T-cell (primary cell): ENCODE measurements around the gene SSBP2. TPM values are rescaled to one million over a fixed set of nuclear protein-coding genes. Genes with fewer than 3 reads are reported as not detected.

Experiments used
- ATAC-seq, 4 experiments: fragments of 200-7000 bp in 3 of 4; fragments of 150-1000 bp in 1 of 4; cut with Tn5 transposase; replicated peaks in 1 of 4; 1 replicate in 3 of 4; 2 replicates in 1 of 4; pipeline ENCODE4 v1.10.0; 2021; ENCODE audit warnings: moderate library complexity in 3 of 4, mild to moderate bottlenecking in 2 of 4, moderate number of reproducible peaks in 1 of 4
- CTCF ChIA-PET, 2 donors: fragments of 300-600 bp; sonication (Branson Sonifier 250); formaldehyde crosslinking; loops; one replicate each; lab custom pipeline; 2022; ENCODE audit warnings: antibody characterized with exemption in 2 of 2; lab: Charles Lee
- POLR2A ChIA-PET, 2 donors: fragments of 300-600 bp; sonication (Branson Sonifier 250); formaldehyde crosslinking; loops; one replicate each; lab custom pipeline; 2022; ENCODE audit warnings: antibody characterized with exemption in 2 of 2; lab: Charles Lee
- DNase-seq, 35 experiments: peaks; one replicate each; pipeline versions ENCODE4 v3.0.0 to v3.0.0-alpha.2; 2013 to 2023
- H3K27ac ChIP-seq: one replicate; pipeline ENCODE4 v1.5.1; 2013; ENCODE audit warnings: low read length
- H3K27me3 ChIP-seq, 2 experiments: replicated peaks in 1 of 2; 1 replicate in 1 of 2; 2 replicates in 1 of 2; pipeline versions ENCODE4 v1.6.1 to v1.7.0; 2013; ENCODE audit warnings: low read length in 1 of 2, mixed read lengths in 1 of 2; ENCODE audit not compliant: control insufficient read depth in 2 of 2, insufficient read depth in 2 of 2; ENCODE audit errors: extremely low read depth in 1 of 2
- H3K36me3 ChIP-seq, 2 donors: 1 replicate in 1 of 2; 2 replicates in 1 of 2; pipeline versions ENCODE4 v1.6.1 to v1.7.0; 2013; ENCODE audit warnings: low read length in 1 of 2; ENCODE audit not compliant: control insufficient read depth in 2 of 2, insufficient read depth in 1 of 2; ENCODE audit errors: extremely low read depth in 1 of 2
- H3K4me1 ChIP-seq, 2 experiments: 1 replicate in 1 of 2; 2 replicates in 1 of 2; pipeline versions ENCODE4 v1.6.1 to v1.7.0; 2013; ENCODE audit warnings: low read length in 2 of 2, mixed read lengths in 1 of 2; ENCODE audit not compliant: insufficient read depth in 2 of 2, control insufficient read depth in 1 of 2; ENCODE audit errors: extremely low read depth in 1 of 2
- H3K4me3 ChIP-seq, 2 donors: 1 replicate in 1 of 2; 2 replicates in 1 of 2; pipeline versions ENCODE4 v1.5.1 to v1.7.0; 2013; ENCODE audit warnings: mild to moderate bottlenecking in 2 of 2, low read length in 1 of 2, moderate library complexity in 1 of 2; ENCODE audit not compliant: control insufficient read depth in 1 of 2; ENCODE audit errors: extremely low read depth in 1 of 2
- H3K9me3 ChIP-seq: 2 replicates; pipeline ENCODE4 v1.7.0; 2013
- H3K27ac Mint-ChIP-seq, 2 donors: one replicate each; pipeline ENCODE4 v1.8.0; 2020 to 2021; ENCODE audit warnings: mild to moderate bottlenecking in 2 of 2, mixed read lengths in 2 of 2
- H3K27me3 Mint-ChIP-seq, 2 donors: one replicate each; pipeline ENCODE4 v1.8.0; 2021 to 2022; ENCODE audit warnings: mixed read lengths in 2 of 2
- H3K36me3 Mint-ChIP-seq: one replicate; pipeline ENCODE4 v1.8.0; 2021; ENCODE audit warnings: mixed read lengths
- H3K4me1 Mint-ChIP-seq, 3 donors: one replicate each; pipeline ENCODE4 v1.8.0; 2020 to 2022; ENCODE audit warnings: mixed read lengths in 3 of 3, mild to moderate bottlenecking in 1 of 3
- H3K4me3 Mint-ChIP-seq, 3 donors: one replicate each; pipeline ENCODE4 v1.8.0; 2020 to 2022; ENCODE audit warnings: mild to moderate bottlenecking in 3 of 3, mixed read lengths in 3 of 3, moderate library complexity in 3 of 3
- H3K9me3 Mint-ChIP-seq, 3 donors: one replicate each; pipeline ENCODE4 v1.8.0; 2020 to 2022; ENCODE audit warnings: mixed read lengths in 3 of 3
- WGBS: methylation state at CpG from one replicate; pipeline ENCODE4 v1.1.5; 2013; ENCODE audit warnings: missing lambda C conversion rate; ENCODE audit not compliant: insufficient coverage; 5-methylcytosine and 5-hydroxymethylcytosine counted together
- total RNA-seq, 35 experiments: library from RNA in 6 of 35; stranded (reverse) in 6 of 35; fragments of 120-200 nt in 1 of 35; gene quantifications; one replicate each; pipeline versions ENCODE4 v1.2.1 to v1.2.4 and lab custom pipeline; 2013 to 2026

The SSBP2 gene
- total RNA-seq, 5 donors from 2014 or later (not counting 1 experiment from before 2014, with no cell fraction given): 31.1 to 44.9 (median 35.8) TPM

GRCh38 chr5:81577091-81577490, 173.8 kb downstream of the SSBP2 start:
- WGBS: no CpG with 5 or more reads among the region's 3 CpGs
- H3K9me3 Mint-ChIP-seq: peaks cover 0 to 7% (median 0%) of the 10 kb centered on the region in 3 donors
- H3K4me3 Mint-ChIP-seq: no peak overlapping the region
- DNase-seq (no peak), ATAC-seq (no peak)
- Histone ChIP-seq H3K4me3 (no peak overlapping the region), H3K9me3 (no peaks in the 10 kb centered on the region), H3K36me3 (no peaks in the 10 kb centered on the region), H3K27me3 (no peaks in the 10 kb centered on the region), H3K27ac (no peak overlapping the region), H3K4me1 (peaks cover 0 to 2% of the 10 kb centered on the region in 2 experiments)
- CTCF ChIA-PET: no interaction called here
- no peaks in the 10 kb centered on the region for H3K27me3 Mint-ChIP-seq
- peaks cover 38% of the 10 kb centered on the region for H3K36me3 Mint-ChIP-seq
- POLR2A ChIA-PET: no interaction called here
- no peak overlapping the region for H3K27ac Mint-ChIP-seq
- peaks cover 21 to 40% (median 21%) of the 10 kb centered on the region in 3 donors for H3K4me1 Mint-ChIP-seq

DNA sequence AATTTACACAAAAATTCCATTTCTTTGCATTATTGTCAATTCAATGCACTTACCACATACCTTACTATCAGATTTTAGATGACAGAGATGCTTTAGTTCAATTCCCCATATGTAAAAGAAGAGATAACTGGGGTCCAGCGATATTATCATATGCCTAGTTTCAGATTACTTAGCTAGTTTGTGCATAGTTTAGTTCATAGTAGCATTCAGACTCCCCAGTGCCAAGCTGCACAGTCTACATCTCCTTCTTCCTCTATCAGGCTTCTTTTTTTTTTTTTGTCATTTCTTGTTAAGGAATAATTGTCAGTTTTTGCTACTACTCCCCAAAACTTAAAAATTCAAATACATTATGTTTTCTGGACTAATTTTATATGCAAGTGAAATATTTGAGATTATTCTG, 175.0 kb downstream of the SSBP2 start:
- peaks cover 38% of the 10 kb centered on the region for H3K36me3 Mint-ChIP-seq
- Histone ChIP-seq H3K4me1 (peaks cover 0 to 2% of the 10 kb centered on the region in 2 experiments), H3K27me3 (no peaks in the 10 kb centered on the region), H3K4me3 (no peak overlapping the region), H3K27ac (no peak overlapping the region), H3K36me3 (no peaks in the 10 kb centered on the region), H3K9me3 (no peaks in the 10 kb centered on the region)
- no peak overlapping the region for H3K27ac Mint-ChIP-seq
- ATAC-seq: no peak
- no peak overlapping the region for H3K4me3 Mint-ChIP-seq
- no peaks in the 10 kb centered on the region for H3K27me3 Mint-ChIP-seq
- H3K9me3 Mint-ChIP-seq: peaks cover 0 to 7% (median 0%) of the 10 kb centered on the region in 3 donors
- peaks cover 21 to 36% (median 21%) of the 10 kb centered on the region in 3 donors for H3K4me1 Mint-ChIP-seq
- DNase-seq: no peak
- POLR2A ChIA-PET: no interaction called here
- CTCF ChIA-PET: no interaction called here
- no CpG with 5 or more reads among the region's 1 CpG for WGBS

GRCh38 chr5:81572201-81572600, 178.7 kb downstream of the SSBP2 start:
- Histone ChIP-seq H3K4me1 (no peaks in the 10 kb centered on the region), H3K4me3 (no peak overlapping the region), H3K27ac (no peak overlapping the region), H3K27me3 (no peaks in the 10 kb centered on the region), H3K36me3 (no peaks in the 10 kb centered on the region), H3K9me3 (no peaks in the 10 kb centered on the region)
- H3K36me3 Mint-ChIP-seq: peaks cover 55% of the 10 kb centered on the region
- H3K27ac Mint-ChIP-seq: no peak overlapping the region
- peaks cover 0 to 7% (median 5%) of the 10 kb centered on the region in 3 donors for H3K9me3 Mint-ChIP-seq
- no peak overlapping the region for H3K4me3 Mint-ChIP-seq
- ATAC-seq: no peak
- H3K27me3 Mint-ChIP-seq: no peaks in the 10 kb centered on the region
- POLR2A ChIA-PET: no interaction called here
- CTCF ChIA-PET: no interaction called here
- no peak for DNase-seq
- peaks cover 10 to 15% (median 10%) of the 10 kb centered on the region in 3 donors for H3K4me1 Mint-ChIP-seq

GRCh38 chr5:81558188-81558587, 192.7 kb downstream of the SSBP2 start:
- peaks cover 0 to 5% of the 10 kb centered on the region in 2 experiments for H3K4me1 ChIP-seq
- no peaks in the 10 kb centered on the region for H3K36me3 ChIP-seq
- H3K27me3 ChIP-seq: no peaks in the 10 kb centered on the region
- no peak for DNase-seq
- Mint-ChIP-seq H3K4me3 (no peak overlapping the region), H3K36me3 (peaks cover 7% of the 10 kb centered on the region), H3K27me3 (no peaks in the 10 kb centered on the region), H3K27ac (no peak overlapping the region), H3K9me3 (no peaks in the 10 kb centered on the region), H3K4me1 (peaks cover 15 to 27% (median 20%) of the 10 kb centered on the region in 3 donors)
- ATAC-seq: no peak
- no CpG with 5 or more reads among the region's 1 CpG for WGBS
- POLR2A ChIA-PET: interaction anchor here in 1 of 2 donors (0.7 kb wide), 1 partner anchor 13 kb away, joined by 3 read pairs; no protein-coding TSS in a partner anchor
- no peak overlapping the region for H3K27ac ChIP-seq
- H3K9me3 ChIP-seq: no peaks in the 10 kb centered on the region
- CTCF ChIA-PET: no interaction called here
- no peak overlapping the region for H3K4me3 ChIP-seq

DNA sequence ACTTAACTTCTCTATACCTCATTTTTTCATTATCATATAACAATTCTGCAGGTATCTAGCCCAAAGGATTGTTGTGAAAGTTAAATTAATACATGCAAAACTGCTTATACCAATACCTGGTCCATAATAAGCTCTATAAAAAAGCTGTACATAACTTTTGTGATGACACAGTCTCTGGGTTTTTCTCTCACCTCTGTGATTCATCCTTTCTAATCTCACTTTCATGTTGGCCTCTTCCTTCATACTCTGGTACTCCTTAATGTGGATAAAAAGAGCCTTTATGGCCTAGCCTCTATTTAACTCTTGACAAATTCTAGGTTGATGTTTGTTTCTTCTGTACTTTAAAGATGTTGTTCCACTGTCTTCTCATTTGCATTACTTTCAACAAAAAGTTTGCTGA, 194.1 kb downstream of the SSBP2 start:
- no peak overlapping the region for H3K27ac ChIP-seq

DNA sequence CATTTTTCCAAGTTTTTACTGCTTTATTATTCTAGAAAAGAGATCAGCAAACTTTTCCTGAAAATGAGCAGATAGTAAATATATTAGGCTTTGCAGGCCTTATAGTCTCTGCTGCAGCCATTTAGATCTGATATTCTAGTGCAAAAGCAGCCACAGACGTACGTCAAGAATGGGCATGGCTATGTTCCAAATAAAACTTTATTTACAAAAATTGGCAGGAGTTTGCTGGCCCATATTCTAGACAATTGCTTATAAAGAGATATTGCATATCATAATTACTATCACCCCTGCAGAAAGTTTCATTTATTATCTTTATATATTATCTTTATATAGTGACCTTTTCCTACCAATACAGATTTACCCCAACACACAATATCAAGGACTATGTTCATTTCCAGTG, 195.0 kb downstream of the SSBP2 start:
- POLR2A ChIA-PET: no interaction called here
- Histone ChIP-seq H3K4me3 (no peak overlapping the region), H3K36me3 (no peaks in the 10 kb centered on the region), H3K9me3 (no peaks in the 10 kb centered on the region), H3K4me1 (peaks cover 0 to 5% of the 10 kb centered on the region in 2 experiments), H3K27me3 (no peaks in the 10 kb centered on the region), H3K27ac (no peak overlapping the region)
- no peaks in the 10 kb centered on the region for H3K9me3 Mint-ChIP-seq
- peaks cover 15 to 27% (median 22%) of the 10 kb centered on the region in 3 donors for H3K4me1 Mint-ChIP-seq
- CTCF ChIA-PET: no interaction called here
- H3K27me3 Mint-ChIP-seq: no peaks in the 10 kb centered on the region
- H3K27ac Mint-ChIP-seq: no peak overlapping the region
- WGBS: no CpG with 5 or more reads among the region's 2 CpGs
- ATAC-seq (no peak), DNase-seq (no peak)
- no peak overlapping the region for H3K4me3 Mint-ChIP-seq
- peaks cover 7% of the 10 kb centered on the region for H3K36me3 Mint-ChIP-seq

More for the DNA sequence above, 194.1 kb downstream of the SSBP2 start:
- Mint-ChIP-seq H3K27me3 (no peaks in the 10 kb centered on the region), H3K36me3 (peaks cover 7% of the 10 kb centered on the region), H3K9me3 (no peaks in the 10 kb centered on the region), H3K4me3 (no peak overlapping the region), H3K27ac (no peak overlapping the region), H3K4me1 (peaks cover 15 to 27% (median 22%) of the 10 kb centered on the region in 3 donors)
- DNase-seq (no peak), ATAC-seq (no peak)
- ChIA-PET CTCF (no interaction called here), POLR2A (no interaction called here)
- no peaks in the 10 kb centered on the region for H3K27me3 ChIP-seq
- H3K4me1 ChIP-seq: peaks cover 0 to 5% of the 10 kb centered on the region in 2 experiments
- H3K4me3 ChIP-seq: no peak overlapping the region
- no peaks in the 10 kb centered on the region for H3K9me3 ChIP-seq
- no peaks in the 10 kb centered on the region for H3K36me3 ChIP-seq

DNA sequence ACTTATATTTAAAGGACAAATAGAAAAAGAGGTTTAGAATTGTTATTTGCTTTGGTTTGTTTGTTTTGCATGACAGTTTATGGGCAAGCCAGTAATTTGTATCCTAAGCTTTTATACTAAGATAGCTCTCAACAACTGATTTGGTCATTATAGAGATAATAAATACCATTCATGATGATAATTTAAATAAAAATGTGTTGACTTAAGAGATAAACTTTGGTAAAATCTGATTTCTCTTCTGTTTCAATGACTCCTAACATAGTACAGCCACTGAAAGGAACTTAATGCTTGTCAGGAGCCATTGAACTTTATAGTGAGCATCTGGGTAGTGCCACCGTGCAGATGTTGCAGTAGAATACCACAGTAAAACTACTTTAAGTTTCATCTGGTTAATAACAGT, 196.2 kb downstream of the SSBP2 start:
- no peak overlapping the region for H3K27ac Mint-ChIP-seq

More for the DNA sequence above, 196.2 kb downstream of the SSBP2 start:
- no peak overlapping the region for H3K4me3 Mint-ChIP-seq
- DNase-seq (no peak), ATAC-seq (no peak)
- peaks cover 11% of the 10 kb centered on the region for H3K36me3 Mint-ChIP-seq
- Histone ChIP-seq H3K36me3 (no peaks in the 10 kb centered on the region), H3K4me1 (peaks cover 0 to 5% of the 10 kb centered on the region in 2 experiments), H3K9me3 (no peaks in the 10 kb centered on the region), H3K27me3 (no peaks in the 10 kb centered on the region), H3K4me3 (no peak overlapping the region), H3K27ac (no peak overlapping the region)
- H3K9me3 Mint-ChIP-seq: no peaks in the 10 kb centered on the region
- H3K27me3 Mint-ChIP-seq: no peaks in the 10 kb centered on the region
- CTCF ChIA-PET: interaction anchor here in 1 of 2 donors (1.0 kb wide), 1 partner anchor 16 kb away, joined by 5 read pairs; no protein-coding TSS in a partner anchor
- H3K4me1 Mint-ChIP-seq: peaks cover 15 to 27% (median 22%) of the 10 kb centered on the region in 3 donors
- POLR2A ChIA-PET: no interaction called here
- WGBS: no CpG with 5 or more reads among the region's 1 CpG
